T-helper 1 cell (primary cell): Measurements from ENCODE around the gene AK8.

Experiments used
- DNase-seq, 5 donors: peaks; one replicate each; pipeline ENCODE4 v3.0.0-alpha.2; 2012 to 2020

The AK8 gene

GRCh38 chr9:132887181-132888120, 9.4 kb upstream of the AK8 start:
- DNase-seq = no peak

- no peak for DNase-seq
These were observed 8.2 kb upstream of the AK8 start for GRCh38 chr9:132886334-132886725.

GRCh38 chr9:132885720-132886333, 7.7 kb upstream of the AK8 start:
- DNase-seq = no peak

- DNase-seq = no peak
These were observed 5.5 kb upstream of the AK8 start for GRCh38 chr9:132883349-132884294.

- no peak for DNase-seq
These were observed 4.5 kb upstream of the AK8 start for GRCh38 chr9:132882616-132883015.

- DNase-seq = no peak
These were observed 3.7 kb upstream of the AK8 start for GRCh38 chr9:132881826-132882225.

GRCh38 chr9:132880324-132880661, 2.2 kb upstream of the AK8 start:
- DNase-seq = no peak

- no peak for DNase-seq
These were observed 1.6 kb upstream of the AK8 start for GRCh38 chr9:132879457-132880323.

- peak in 2 of 5 donors; percentile 10 to 18 for DNase-seq
These were observed 792 bp upstream of the AK8 start, which contains the start of gene SPACA9 for GRCh38 chr9:132878695-132879456. SPACA9 (plus strand) TSS chr9:132878898; CDS start chr9:132883948, 5,050 bp downstream.

GRCh38 chr9:132877458-132877823, 643 bp downstream of the AK8 start:
- no peak for DNase-seq

- no peak for DNase-seq
These were observed 1.2 kb downstream of the AK8 start for GRCh38 chr9:132876849-132877248.

GRCh38 chr9:132875159-132875558, 2.9 kb downstream of the AK8 start:
- DNase-seq = no peak

GRCh38 chr9:132873403-132873802, 4.7 kb downstream of the AK8 start:
- peak in 1 of 5 donors; percentile 21 for DNase-seq

- DNase-seq = no peak
These were observed 8.8 kb downstream of the AK8 start for GRCh38 chr9:132869266-132869665.

- DNase-seq = no peak
These were observed 11.2 kb downstream of the AK8 start for GRCh38 chr9:132866898-132867297.

- DNase-seq = no peak
These were observed 13.4 kb downstream of the AK8 start for GRCh38 chr9:132864691-132865090.

GRCh38 chr9:132864277-132864676, 13.8 kb downstream of the AK8 start:
- DNase-seq = no peak

- no peak for DNase-seq
These were observed 15.0 kb downstream of the AK8 start for GRCh38 chr9:132863096-132863495.

GRCh38 chr9:132862533-132862932, 15.6 kb downstream of the AK8 start:
- no peak for DNase-seq

- no peak for DNase-seq
These were observed 16.4 kb downstream of the AK8 start for GRCh38 chr9:132861666-132862065.

- no peak for DNase-seq
These were observed 19.3 kb downstream of the AK8 start for GRCh38 chr9:132858751-132859150.
